Uterus (tissue), 2 donors: ENCODE results near the gene GPR151.

Experiments
- POLR2A ChIP-seq, 2 donors: fragments of 450-650 bp; IDR thresholded peaks; one replicate each; pipeline ENCODE4 v1.6.1; 2016; ENCODE audit warnings: antibody characterized with exemption in 2 of 2, mild to moderate bottlenecking in 1 of 2, moderate library complexity in 1 of 2
- TF ChIP-seq, protein P1 (sequence below), 4 experiments: fragments of 200-600 bp in 2 of 4; fragments of 450-650 bp in 2 of 4; sonication (generic) in 2 of 4; IDR thresholded peaks; one replicate each; pipeline ENCODE4 v1.5.1; 2016 to 2019; ENCODE audit warnings: antibody characterized with exemption in 4 of 4, mild to moderate bottlenecking in 2 of 4, moderate library complexity in 1 of 4

DNA sequence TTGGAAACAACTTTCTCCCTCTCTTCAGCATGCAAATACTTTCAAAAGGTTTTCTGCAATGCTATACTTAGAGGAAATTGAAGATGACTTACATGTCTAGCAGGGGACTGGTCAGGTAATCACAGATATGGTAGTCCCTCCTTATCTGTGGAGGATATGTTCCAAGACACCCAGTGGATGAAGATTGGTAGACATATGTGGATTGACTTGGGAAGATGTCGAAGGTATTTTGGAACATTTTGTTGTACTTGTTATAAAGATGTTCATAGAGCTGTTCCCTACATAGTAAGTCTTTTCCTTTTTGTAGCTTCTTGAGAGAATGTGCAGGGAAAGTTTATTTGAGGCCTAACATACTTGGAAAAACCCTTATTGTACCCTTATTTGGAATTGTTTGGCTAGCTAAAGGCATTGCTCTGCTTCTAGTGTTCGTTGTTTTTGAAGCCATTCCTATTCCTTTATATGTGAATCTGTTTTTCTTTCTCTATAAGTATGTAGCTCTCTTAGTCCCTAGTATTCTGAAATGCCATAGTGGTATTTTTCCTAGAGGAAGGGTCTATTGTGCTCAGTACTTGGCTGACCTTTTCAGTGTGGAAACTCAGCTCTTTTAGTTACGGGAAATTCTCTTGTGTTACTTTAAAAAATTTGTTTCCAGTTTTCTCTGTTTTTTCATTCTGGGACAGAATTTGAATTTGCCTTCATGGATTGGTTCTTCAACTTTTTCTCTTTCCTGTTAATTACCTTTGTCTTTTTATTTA is 25.7 kb downstream of the GPR151 start:
- TF ChIP-seq, protein P1, sequence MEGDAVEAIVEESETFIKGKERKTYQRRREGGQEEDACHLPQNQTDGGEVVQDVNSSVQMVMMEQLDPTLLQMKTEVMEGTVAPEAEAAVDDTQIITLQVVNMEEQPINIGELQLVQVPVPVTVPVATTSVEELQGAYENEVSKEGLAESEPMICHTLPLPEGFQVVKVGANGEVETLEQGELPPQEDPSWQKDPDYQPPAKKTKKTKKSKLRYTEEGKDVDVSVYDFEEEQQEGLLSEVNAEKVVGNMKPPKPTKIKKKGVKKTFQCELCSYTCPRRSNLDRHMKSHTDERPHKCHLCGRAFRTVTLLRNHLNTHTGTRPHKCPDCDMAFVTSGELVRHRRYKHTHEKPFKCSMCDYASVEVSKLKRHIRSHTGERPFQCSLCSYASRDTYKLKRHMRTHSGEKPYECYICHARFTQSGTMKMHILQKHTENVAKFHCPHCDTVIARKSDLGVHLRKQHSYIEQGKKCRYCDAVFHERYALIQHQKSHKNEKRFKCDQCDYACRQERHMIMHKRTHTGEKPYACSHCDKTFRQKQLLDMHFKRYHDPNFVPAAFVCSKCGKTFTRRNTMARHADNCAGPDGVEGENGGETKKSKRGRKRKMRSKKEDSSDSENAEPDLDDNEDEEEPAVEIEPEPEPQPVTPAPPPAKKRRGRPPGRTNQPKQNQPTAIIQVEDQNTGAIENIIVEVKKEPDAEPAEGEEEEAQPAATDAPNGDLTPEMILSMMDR (IDR thresholded peaks at IDR 0.05) = no peak
- no peak for TF ChIP-seq POLR2A (IDR thresholded peaks at IDR 0.05)
